Fibroblast of gingiva (primary cell): Measurements from ENCODE around the gene FOXP2.
"Not testable (repeated sequence)": the region's sequence is repeated elsewhere in the genome, so short reads cannot be mapped to it uniquely, and the experiment has no call there.

ENCODE experiments used
- DNase-seq: peaks from one replicate; pipeline ENCODE4 v3.0.0-alpha.2; 2011; ENCODE audit warnings: low read depth

The FOXP2 gene

DNA sequence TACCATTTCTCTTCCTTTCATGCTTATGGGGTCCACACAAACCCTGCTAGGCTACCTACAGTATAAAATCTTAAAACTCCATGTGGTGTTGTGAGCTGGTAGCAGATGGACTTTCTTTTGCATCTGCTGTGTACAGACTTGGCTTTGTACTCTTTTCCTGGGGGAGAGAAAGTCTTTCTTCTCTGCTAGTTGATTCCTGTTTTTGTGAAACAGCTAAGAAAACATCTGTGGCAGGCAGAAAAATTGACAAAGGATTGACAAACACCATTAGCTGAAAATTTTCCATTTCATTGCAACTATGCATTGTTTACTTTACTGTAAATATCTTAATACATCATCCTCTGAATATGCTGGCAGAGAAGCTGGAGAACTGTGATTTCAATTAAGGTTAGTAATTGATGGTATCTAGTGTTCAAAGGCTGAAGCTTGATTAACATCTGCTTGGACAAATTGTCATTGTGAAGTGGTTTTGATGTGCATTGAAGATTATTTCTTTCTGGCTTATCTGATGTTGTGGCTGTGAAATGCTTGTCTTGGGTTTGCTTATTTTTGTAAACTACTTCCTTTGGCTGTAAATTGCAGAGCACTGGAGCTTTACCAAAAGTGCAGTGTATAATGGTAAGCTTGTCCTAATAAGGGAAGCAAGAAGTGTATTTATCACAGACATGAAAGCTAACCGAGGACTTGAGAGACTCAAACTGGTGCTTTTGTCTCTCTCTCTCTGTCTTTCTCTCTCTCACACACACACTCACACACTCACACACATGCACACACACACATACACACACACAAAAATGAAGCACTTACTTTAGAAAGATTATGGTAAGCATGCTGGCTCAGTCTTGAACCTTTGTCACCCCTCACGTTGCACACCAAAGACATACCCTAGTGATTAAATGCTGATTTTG lies at the start of gene FOXP2:
TSS of gene FOXP2 (plus strand) at position 660 of the 908 bp plus-strand sequence. CDS start 11,697 bp downstream, outside the sequence.
- DNase-seq, result peak; percentile 61

DNA sequence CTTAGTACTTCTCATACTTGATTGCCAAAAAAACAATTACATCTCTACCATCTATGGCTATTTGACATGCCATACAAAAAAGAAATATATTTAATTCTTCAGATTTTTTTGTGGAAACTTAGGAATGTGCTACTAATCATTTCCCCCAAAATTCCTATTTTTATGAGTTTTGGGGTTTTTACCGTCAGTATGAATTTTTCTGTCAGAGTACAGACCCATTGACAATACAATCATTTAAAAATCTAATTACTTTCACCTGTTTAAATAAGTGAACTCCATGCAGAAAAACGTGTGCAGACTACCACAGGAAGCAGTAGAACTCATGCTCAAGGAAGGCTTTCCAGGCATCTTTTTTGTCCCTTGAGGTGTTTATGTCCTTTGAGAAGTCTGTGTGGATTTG lies 48.8 kb upstream of the FOXP2 start:
- DNase-seq, result no peak

GRCh38 chr7:114368492-114368891 lies 46.1 kb upstream of the FOXP2 start:
- DNase-seq, result no peak

DNA sequence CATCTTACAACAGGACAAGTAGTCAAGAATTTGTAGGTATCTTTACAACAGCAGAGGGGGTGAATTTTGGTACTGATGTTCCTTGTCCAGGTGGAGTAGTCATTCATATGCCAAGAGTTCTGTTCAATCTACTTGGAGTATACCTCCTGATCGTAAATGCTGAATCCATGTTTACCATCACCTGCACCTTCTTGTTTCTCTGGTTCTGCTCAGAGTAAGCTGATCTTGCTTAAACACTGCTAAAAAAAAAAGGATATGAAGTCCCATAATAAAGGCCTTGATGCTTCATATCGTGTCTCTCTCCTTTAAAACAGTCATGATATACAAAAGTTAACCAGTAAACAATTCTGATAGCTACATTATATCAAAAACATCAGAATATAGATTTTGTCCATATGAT lies 45.3 kb upstream of the FOXP2 start:
- no peak for DNase-seq

- no peak for DNase-seq
Measured at GRCh38 chr7:114372619-114373018, 42.0 kb upstream of the FOXP2 start.

DNA sequence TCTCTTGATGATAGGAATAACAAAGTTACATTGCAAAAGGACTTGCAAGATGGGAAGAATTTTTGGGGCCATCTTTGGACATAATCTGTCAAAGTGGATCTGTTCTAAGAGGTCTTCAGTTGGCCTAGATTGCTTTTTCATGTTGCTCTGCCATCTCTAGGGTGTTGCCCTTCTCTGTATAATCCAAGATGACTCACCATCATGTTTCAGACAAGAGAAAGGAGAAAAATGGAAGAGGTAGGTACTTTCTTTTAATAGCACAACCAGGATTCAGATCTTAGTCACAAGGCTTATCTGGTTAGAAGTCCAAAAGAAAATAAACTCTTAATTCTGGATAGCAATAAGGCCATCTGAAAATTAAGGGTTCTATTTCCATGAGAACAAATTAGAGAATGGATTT lies 38.7 kb upstream of the FOXP2 start:
- no peak for DNase-seq

DNA sequence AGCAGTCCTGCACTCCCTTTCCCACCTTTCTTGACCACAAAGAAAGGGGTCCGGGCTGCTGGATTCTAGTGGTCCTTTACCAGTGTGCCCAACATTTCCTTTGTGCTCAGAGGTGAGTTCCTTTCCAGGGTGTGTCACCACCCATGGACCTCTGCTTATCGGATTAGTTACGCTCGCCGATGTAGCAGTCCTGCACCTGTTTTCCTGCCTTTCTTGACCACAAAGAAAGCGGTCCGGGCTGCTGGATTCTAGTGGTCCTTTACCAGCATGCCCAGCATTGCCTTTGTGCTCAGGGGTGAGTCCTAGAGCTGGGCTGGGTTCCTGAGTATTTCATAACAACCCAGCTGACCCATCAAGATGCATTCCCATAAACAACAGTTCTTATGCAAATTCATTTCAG lies 30.7 kb upstream of the FOXP2 start:
- not testable (repeated sequence) for DNase-seq

DNA sequence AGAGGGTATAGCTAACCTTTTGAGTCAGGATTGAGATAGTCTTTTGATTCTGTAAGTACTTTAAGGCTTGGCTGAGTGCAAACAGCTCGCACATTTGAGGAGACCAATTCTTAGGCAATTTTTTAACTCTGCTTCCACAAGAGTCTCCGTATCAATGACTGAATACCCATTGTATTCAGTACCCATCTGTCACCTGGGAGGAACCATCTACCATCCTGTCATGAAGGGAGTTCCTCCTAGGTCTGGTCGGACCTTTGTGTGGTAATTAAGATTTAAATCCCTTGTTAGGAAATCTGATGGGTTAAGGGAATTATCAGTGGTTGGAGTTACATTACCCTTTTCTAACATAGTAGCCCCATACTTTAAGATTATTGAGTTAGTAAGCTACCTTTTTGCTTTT lies 30.3 kb upstream of the FOXP2 start:
- DNase-seq, result not testable (repeated sequence)

GRCh38 chr7:114388021-114388420 lies 26.6 kb upstream of the FOXP2 start:
- no peak for DNase-seq

GRCh38 chr7:114392686-114393085 lies 21.9 kb upstream of the FOXP2 start:
- peak; percentile 14 for DNase-seq

DNA sequence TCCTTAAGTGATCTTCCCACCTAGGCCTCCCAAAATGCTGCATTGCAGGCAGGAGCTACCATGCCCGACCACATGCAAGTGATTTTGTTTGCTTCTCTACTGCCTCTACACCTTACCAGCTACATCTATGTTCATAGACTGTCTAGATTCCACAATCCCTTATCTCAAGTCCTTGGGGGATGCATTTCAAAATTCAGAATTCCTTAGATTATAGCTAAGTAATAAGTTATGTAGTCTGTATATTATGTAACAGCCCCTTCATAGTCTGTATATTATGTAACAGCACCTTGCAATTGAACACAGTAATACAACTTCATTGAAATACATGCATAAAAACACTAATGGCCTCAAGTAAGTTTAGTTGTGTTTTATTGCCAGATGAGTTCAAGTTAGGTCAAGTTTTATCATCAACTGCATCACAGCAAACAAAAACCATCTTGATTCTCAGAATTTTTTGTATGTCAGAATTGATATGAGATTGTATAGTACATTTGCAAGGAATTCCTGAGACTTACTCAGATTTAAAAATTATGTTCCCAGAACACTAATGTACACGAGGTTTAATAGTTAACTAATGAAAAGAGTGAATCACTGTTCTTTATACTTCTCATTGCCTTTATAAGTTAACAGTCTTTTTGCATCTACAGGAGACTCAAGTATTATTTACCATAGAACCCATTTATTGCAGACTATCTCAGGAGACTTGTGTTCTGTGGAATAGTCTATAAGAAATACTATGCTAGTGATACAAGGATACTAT lies 11.6 kb upstream of the FOXP2 start:
- DNase-seq, result no peak

GRCh38 chr7:114405427-114405826 lies 9.2 kb upstream of the FOXP2 start:
- peak; percentile 17 for DNase-seq

DNA sequence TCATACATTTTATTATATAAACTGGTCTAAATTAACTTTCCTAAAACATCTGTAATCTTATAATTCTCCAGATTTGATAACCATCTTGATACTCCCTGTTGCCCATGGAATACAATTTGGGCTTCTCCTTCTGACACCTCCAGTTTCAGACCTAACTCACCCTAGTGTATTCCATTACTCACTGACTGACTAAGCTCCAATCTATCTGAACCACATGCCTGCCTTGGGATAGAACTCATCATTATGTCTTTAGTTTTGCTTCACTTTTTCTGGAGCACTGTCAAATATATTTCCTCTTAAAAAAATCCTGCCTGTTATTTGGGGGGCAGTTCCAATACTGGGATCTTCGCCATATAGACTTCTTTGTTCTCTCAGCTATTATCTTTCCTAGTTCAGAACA lies 4.9 kb upstream of the FOXP2 start:
- DNase-seq, result no peak

- DNase-seq, result no peak
Measured at GRCh38 chr7:114412548-114412947, 2.1 kb upstream of the FOXP2 start.

DNA sequence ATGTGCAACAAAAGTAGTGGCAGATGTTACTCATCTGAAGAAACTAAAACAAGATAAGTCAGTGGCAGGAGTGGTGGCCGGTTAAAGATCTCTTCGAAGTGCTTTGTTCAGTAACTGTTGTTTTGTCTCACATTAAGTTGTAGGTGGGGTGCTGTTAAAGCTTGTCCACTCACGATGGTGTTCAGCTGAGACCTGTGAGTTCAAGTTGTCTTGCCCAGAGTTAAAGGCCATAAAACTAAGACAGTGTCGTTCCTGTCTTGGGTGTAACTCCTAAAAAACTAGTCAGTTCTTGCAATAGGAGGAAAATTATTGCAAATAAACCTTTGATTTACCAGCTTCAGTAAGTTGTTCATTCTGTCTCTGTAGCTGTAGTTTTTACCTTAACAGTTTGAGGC lies 857 bp upstream of the FOXP2 start:
- DNase-seq, result no peak

DNA sequence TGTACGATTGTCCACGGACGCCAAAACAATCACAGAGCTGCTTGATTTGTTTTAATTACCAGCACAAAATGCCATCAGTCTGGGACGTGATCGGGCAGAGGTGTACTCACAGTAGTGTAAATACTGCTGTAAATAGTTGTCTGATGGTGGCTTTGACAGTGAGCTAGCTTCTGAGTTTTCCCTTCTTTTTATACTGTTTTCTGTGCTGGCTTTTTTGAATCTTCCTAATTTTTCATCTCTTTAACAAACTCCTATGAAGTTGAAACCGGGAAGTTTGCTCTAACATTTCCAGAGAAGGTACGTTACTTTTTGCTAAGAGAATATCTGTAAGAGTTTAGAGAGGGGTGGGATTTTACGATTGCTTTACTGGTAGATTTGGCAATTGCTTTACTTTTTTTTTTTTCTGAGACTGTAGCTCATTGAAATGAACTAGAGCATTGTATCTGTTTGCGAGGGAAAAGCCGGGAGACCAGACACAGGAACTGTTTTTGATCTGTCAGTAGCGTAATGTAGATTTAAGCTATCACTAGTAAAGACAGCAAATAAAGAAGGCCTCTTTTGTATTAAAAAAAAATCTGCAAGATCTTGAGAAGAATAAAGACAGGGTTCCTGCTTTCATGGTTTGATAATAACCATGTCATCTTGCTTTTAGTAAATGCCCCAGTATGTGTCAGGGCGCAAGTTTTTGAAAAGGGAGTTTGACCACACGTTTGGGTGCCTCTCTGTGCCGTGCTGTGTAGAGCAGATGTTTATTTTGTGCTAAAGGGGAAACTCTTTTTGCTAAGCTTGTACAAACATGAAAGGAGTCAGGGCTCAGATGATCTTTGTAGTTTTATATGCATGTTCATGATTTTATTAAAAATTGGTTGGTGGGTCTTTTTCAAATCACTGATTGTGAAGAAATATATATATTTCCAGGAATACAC lies 712 bp downstream of the FOXP2 start:
- no peak for DNase-seq

- DNase-seq, result peak; percentile 16
Measured at GRCh38 chr7:114416129-114416990, 1.7 kb downstream of the FOXP2 start.

GRCh38 chr7:114417290-114417689 lies 2.7 kb downstream of the FOXP2 start:
- no peak for DNase-seq

DNA sequence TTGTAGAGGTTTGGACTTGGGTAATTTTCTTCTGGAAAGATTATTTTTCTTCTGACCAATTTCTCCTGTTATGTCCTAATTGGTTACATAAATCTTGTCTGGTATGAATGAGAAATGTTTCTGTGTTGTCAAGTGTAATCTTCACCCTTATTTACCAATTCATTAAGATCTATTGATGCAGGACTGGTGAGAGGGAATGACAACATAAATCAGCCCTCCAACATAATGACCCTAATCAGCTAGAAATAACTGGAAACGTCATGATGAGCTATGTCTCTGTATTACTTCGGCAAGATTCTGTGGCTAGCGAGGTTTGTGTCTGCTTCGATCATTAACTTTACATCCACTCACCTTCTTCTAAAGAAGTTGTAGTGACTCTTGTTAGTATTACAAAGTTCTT lies 3.5 kb downstream of the FOXP2 start:
- no peak for DNase-seq

- DNase-seq, result no peak
Measured at GRCh38 chr7:114419441-114420272, 5.0 kb downstream of the FOXP2 start.
